OCI-LY7 (cell line): ENCODE data around the gene RFX3.

Source experiments
- EZH2phosphoT487 ChIP-seq: fragments of 200-600 bp; sonication (generic); IDR thresholded peaks from 2 replicates; pipeline ENCODE4 v1.6.1; 2018; ENCODE audit warnings: low read depth, borderline replicate concordance, mild to moderate bottlenecking, mixed run types, antibody characterized with exemption, low read length, moderate library complexity, mixed read lengths
- TF ChIP-seq, protein P1 (sequence below): fragments of 200-600 bp; sonication (generic); conservative IDR thresholded peaks from 2 replicates; pipeline ENCODE4 v1.5.1; 2014; ENCODE audit warnings: mild to moderate bottlenecking, antibody characterized with exemption, low read length, moderate library complexity, mixed read lengths

DNA sequence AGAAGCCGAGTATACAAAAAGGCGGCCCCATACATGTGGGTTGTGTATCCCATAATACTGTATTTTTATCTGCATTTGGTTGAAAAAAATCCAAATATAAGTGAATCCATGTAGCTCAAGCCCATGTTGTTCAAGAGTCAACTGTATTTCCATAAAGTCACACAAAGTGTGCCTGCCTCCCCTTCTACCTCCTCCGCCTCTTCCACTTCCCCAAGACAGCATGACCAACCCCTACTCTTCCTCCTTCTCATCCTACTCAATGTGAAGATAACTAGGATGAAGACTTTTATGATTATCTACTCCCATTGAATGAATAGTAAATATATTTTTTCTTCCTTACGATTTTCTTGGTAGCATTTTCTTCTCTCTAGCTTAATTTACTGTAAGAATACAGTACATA, 92.7 kb downstream of the RFX3 start:
- TF ChIP-seq, protein P1, sequence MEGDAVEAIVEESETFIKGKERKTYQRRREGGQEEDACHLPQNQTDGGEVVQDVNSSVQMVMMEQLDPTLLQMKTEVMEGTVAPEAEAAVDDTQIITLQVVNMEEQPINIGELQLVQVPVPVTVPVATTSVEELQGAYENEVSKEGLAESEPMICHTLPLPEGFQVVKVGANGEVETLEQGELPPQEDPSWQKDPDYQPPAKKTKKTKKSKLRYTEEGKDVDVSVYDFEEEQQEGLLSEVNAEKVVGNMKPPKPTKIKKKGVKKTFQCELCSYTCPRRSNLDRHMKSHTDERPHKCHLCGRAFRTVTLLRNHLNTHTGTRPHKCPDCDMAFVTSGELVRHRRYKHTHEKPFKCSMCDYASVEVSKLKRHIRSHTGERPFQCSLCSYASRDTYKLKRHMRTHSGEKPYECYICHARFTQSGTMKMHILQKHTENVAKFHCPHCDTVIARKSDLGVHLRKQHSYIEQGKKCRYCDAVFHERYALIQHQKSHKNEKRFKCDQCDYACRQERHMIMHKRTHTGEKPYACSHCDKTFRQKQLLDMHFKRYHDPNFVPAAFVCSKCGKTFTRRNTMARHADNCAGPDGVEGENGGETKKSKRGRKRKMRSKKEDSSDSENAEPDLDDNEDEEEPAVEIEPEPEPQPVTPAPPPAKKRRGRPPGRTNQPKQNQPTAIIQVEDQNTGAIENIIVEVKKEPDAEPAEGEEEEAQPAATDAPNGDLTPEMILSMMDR = no peak
- TF ChIP-seq EZH2phosphoT487 = no peak
